Neuron (in vitro differentiated cells): Measurements from ENCODE around the gene ADGRA3.
"Not testable (repeated sequence)": the region's sequence is repeated elsewhere in the genome, so short reads cannot be mapped to it uniquely, and the experiment has no call there.

ENCODE experiments used
- H2AFZ ChIP-seq: one replicate; pipeline ENCODE4 v1.6.1; 2013; ENCODE audit warnings: low read depth, mild to moderate bottlenecking, inconsistent platforms, low read length, moderate library complexity
- H3K27me3 ChIP-seq: one replicate; pipeline ENCODE4 v1.6.1; 2013; ENCODE audit warnings: low read length; ENCODE audit not compliant: insufficient read depth
- H3K36me3 ChIP-seq: one replicate; pipeline ENCODE4 v1.6.1; 2013; ENCODE audit warnings: low read length; ENCODE audit not compliant: insufficient read depth
- H3K4me1 ChIP-seq: one replicate; pipeline ENCODE4 v1.6.1; 2013; ENCODE audit warnings: low read length; ENCODE audit not compliant: insufficient read depth
- H3K4me3 ChIP-seq: 2 replicates; pipeline ENCODE4 v1.5.1; 2013; ENCODE audit warnings: mild to moderate bottlenecking, low read length, moderate library complexity
- H3K9me3 ChIP-seq: one replicate; pipeline ENCODE4 v1.6.1; 2013; ENCODE audit warnings: low read length

The ADGRA3 gene

GRCh38 chr4:22391551-22391950, 124.3 kb downstream of the ADGRA3 start:
- Histone ChIP-seq H2AFZ (no peak overlapping the region), H3K9me3 (no peaks in the 10 kb centered on the region), H3K4me1 (no peaks in the 10 kb centered on the region), H3K36me3 (peaks cover 37% of the 10 kb centered on the region), H3K27me3 (no peaks in the 10 kb centered on the region), H3K4me3 (no peak overlapping the region)

- Histone ChIP-seq H3K4me3 (no peak overlapping the region), H3K4me1 (no peaks in the 10 kb centered on the region), H2AFZ (no peak overlapping the region), H3K36me3 (peaks cover 50% of the 10 kb centered on the region), H3K9me3 (no peaks in the 10 kb centered on the region), H3K27me3 (no peaks in the 10 kb centered on the region)
Observed at GRCh38 chr4:22389240-22389870, 126.5 kb downstream of the ADGRA3 start.

GRCh38 chr4:22385611-22386011, 130.3 kb downstream of the ADGRA3 start:
- no peaks in the 10 kb centered on the region for H3K9me3 ChIP-seq
- H2AFZ ChIP-seq: no peak overlapping the region
- no peaks in the 10 kb centered on the region for H3K27me3 ChIP-seq
- H3K36me3 ChIP-seq: peaks cover 39% of the 10 kb centered on the region
- no peaks in the 10 kb centered on the region for H3K4me1 ChIP-seq
- H3K4me3 ChIP-seq: no peak overlapping the region

- Histone ChIP-seq H3K4me3 (no peak overlapping the region), H3K27me3 (no peaks in the 10 kb centered on the region), H3K9me3 (no peaks in the 10 kb centered on the region), H3K36me3 (peaks cover 34% of the 10 kb centered on the region), H3K4me1 (no peaks in the 10 kb centered on the region), H2AFZ (no peak overlapping the region)
Observed at GRCh38 chr4:22384154-22384553, 131.7 kb downstream of the ADGRA3 start.

GRCh38 chr4:22382216-22382615, 133.7 kb downstream of the ADGRA3 start:
- peaks cover 17% of the 10 kb centered on the region for H3K36me3 ChIP-seq
- not testable (repeated sequence) for H3K27me3 ChIP-seq, H3K4me1 ChIP-seq, H3K9me3 ChIP-seq, H2AFZ ChIP-seq, H3K4me3 ChIP-seq

- H3K36me3 ChIP-seq: no peaks in the 10 kb centered on the region
- peaks cover 19% of the 10 kb centered on the region for H3K4me1 ChIP-seq
Observed at GRCh38 chr4:22372986-22373385, 142.9 kb downstream of the ADGRA3 start.

GRCh38 chr4:22369901-22370562, 145.8 kb downstream of the ADGRA3 start:
- H2AFZ ChIP-seq: no peak overlapping the region
- H3K4me3 ChIP-seq: no peak overlapping the region

More at GRCh38 chr4:22372986-22373385, 142.9 kb downstream of the ADGRA3 start:
- no peaks in the 10 kb centered on the region for H3K27me3 ChIP-seq
- no peak overlapping the region for H3K4me3 ChIP-seq
- peaks cover 3% of the 10 kb centered on the region for H3K9me3 ChIP-seq
- no peak overlapping the region for H2AFZ ChIP-seq

GRCh38 chr4:22363787-22364186, 152.1 kb downstream of the ADGRA3 start:
- H3K4me1 ChIP-seq: no peaks in the 10 kb centered on the region
- H3K27me3 ChIP-seq: no peaks in the 10 kb centered on the region
- no peak overlapping the region for H3K4me3 ChIP-seq
- no peak overlapping the region for H2AFZ ChIP-seq
- H3K9me3 ChIP-seq: no peaks in the 10 kb centered on the region
- H3K36me3 ChIP-seq: no peaks in the 10 kb centered on the region

More at GRCh38 chr4:22369901-22370562, 145.8 kb downstream of the ADGRA3 start:
- Histone ChIP-seq H3K27me3 (no peaks in the 10 kb centered on the region), H3K36me3 (no peaks in the 10 kb centered on the region), H3K9me3 (peaks cover 3% of the 10 kb centered on the region), H3K4me1 (peaks cover 19% of the 10 kb centered on the region)

- Histone ChIP-seq H3K9me3 (no peaks in the 10 kb centered on the region), H3K4me1 (no peaks in the 10 kb centered on the region), H3K36me3 (no peaks in the 10 kb centered on the region), H3K4me3 (no peak overlapping the region), H2AFZ (no peak overlapping the region), H3K27me3 (no peaks in the 10 kb centered on the region)
Observed at GRCh38 chr4:22363036-22363435, 152.8 kb downstream of the ADGRA3 start.

GRCh38 chr4:22356987-22357596, 158.8 kb downstream of the ADGRA3 start:
- Histone ChIP-seq H3K36me3 (no peaks in the 10 kb centered on the region), H2AFZ (no peak overlapping the region), H3K27me3 (no peaks in the 10 kb centered on the region), H3K4me1 (no peaks in the 10 kb centered on the region), H3K9me3 (no peaks in the 10 kb centered on the region), H3K4me3 (no peak overlapping the region)

GRCh38 chr4:22348410-22348809, 167.5 kb downstream of the ADGRA3 start:
- Histone ChIP-seq H3K4me3 (no peak overlapping the region), H3K36me3 (no peaks in the 10 kb centered on the region), H3K27me3 (no peaks in the 10 kb centered on the region), H2AFZ (no peak overlapping the region), H3K9me3 (no peaks in the 10 kb centered on the region), H3K4me1 (no peaks in the 10 kb centered on the region)

GRCh38 chr4:22345678-22346077, 170.2 kb downstream of the ADGRA3 start:
- Histone ChIP-seq H3K36me3 (no peaks in the 10 kb centered on the region), H2AFZ (no peak overlapping the region), H3K4me3 (no peak overlapping the region), H3K27me3 (no peaks in the 10 kb centered on the region), H3K9me3 (peaks cover 3% of the 10 kb centered on the region), H3K4me1 (no peaks in the 10 kb centered on the region)

GRCh38 chr4:22345055-22345454, 170.8 kb downstream of the ADGRA3 start:
- Histone ChIP-seq H3K36me3 (no peaks in the 10 kb centered on the region), H2AFZ (no peak overlapping the region), H3K27me3 (no peaks in the 10 kb centered on the region), H3K9me3 (peaks cover 3% of the 10 kb centered on the region), H3K4me3 (no peak overlapping the region), H3K4me1 (no peaks in the 10 kb centered on the region)
